Fibroblast of mammary gland (primary cell): Measurements from ENCODE around the gene MIPEP.
A peak's percentile ranks its signal among the peaks of the same experiment; 100 is the strongest.

Source experiments
- DNase-seq: peaks from one replicate; pipeline ENCODE4 v3.0.0-alpha.2; 2010; ENCODE audit warnings: low read depth
- H3K4me3 ChIP-seq: 2 replicates; pipeline ENCODE4 v1.5.1; 2011; ENCODE audit warnings: low read depth, mild to moderate bottlenecking, low read length, moderate library complexity; ENCODE audit not compliant: control insufficient read depth
- TF ChIP-seq, protein P1 (sequence below): conservative IDR thresholded peaks from 2 replicates; pipeline ENCODE4 v1.5.1; 2011; ENCODE audit warnings: low read depth, low read length, inconsistent platforms; ENCODE audit not compliant: control insufficient read depth, insufficient read depth

MIPEP gene

DNA sequence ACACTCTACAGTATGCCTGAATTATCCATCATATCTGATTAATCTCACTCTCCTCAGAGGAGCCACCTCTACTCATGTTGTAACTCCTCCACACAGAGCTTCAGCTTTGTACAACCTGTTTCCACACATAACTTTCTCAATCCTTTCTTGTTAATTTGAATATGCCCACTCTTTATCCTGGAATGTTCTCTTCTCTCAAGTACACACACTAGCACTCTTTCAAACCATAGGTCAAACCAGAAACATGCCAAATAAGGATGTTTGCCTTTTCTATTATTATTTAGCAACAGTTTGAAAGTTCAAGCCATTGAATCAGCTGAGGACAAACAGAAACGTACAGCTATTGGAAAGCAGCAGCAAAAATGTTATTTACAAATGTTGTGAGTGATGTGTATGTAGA lies 110.3 kb downstream of the MIPEP start:
- TF ChIP-seq, protein P1, sequence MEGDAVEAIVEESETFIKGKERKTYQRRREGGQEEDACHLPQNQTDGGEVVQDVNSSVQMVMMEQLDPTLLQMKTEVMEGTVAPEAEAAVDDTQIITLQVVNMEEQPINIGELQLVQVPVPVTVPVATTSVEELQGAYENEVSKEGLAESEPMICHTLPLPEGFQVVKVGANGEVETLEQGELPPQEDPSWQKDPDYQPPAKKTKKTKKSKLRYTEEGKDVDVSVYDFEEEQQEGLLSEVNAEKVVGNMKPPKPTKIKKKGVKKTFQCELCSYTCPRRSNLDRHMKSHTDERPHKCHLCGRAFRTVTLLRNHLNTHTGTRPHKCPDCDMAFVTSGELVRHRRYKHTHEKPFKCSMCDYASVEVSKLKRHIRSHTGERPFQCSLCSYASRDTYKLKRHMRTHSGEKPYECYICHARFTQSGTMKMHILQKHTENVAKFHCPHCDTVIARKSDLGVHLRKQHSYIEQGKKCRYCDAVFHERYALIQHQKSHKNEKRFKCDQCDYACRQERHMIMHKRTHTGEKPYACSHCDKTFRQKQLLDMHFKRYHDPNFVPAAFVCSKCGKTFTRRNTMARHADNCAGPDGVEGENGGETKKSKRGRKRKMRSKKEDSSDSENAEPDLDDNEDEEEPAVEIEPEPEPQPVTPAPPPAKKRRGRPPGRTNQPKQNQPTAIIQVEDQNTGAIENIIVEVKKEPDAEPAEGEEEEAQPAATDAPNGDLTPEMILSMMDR: no peak
- H3K4me3 ChIP-seq: no peak overlapping the region
- DNase-seq: peak; percentile 75

DNA sequence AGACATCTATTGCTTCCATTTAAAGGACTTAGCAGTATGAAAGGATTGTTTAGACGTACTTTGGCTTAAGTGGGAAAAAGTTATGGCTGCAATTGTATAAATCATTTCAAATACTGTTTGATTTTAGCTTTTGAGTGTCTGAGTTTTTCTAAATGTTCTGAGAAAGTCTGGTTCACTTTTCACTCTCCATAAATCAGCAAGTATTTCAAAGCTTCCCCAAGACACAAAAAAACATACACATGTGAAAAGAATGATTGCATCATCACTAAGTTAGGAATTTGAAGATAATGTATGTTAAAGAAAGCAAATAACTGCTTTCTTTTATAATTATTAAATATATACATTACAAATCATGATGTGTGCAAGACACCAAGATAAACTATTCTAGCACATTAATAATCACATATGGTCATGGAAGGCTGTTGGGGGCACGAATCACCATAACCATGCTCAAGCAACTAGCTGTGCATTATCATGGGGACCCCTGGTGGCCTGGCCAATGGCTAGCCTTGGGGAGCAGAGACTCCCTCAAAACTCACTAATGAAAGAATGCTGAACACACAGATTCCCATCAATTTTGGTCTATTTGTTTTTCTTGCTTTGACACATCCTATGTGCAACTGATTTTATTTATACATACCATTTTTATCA lies 111.1 kb downstream of the MIPEP start:
- peak; percentile 24 for DNase-seq
- TF ChIP-seq, protein P1: peak; percentile 37
- no peak overlapping the region for H3K4me3 ChIP-seq

DNA sequence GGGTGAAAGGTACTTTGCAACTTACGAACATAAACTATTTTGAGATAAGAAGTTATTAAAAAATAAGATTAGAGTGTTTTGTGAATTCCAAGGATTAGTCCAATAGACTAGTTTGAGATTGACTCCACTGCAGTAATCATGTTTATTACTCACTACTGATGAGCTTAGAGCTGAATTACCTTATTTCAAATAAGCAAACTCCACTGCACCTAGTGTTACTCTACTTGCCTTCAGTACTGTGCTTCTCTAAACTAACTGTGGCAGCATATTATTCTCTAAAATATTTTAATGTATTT lies 111.7 kb downstream of the MIPEP start:
- no peak for DNase-seq
- no peak overlapping the region for H3K4me3 ChIP-seq
- TF ChIP-seq, protein P1: no peak

DNA sequence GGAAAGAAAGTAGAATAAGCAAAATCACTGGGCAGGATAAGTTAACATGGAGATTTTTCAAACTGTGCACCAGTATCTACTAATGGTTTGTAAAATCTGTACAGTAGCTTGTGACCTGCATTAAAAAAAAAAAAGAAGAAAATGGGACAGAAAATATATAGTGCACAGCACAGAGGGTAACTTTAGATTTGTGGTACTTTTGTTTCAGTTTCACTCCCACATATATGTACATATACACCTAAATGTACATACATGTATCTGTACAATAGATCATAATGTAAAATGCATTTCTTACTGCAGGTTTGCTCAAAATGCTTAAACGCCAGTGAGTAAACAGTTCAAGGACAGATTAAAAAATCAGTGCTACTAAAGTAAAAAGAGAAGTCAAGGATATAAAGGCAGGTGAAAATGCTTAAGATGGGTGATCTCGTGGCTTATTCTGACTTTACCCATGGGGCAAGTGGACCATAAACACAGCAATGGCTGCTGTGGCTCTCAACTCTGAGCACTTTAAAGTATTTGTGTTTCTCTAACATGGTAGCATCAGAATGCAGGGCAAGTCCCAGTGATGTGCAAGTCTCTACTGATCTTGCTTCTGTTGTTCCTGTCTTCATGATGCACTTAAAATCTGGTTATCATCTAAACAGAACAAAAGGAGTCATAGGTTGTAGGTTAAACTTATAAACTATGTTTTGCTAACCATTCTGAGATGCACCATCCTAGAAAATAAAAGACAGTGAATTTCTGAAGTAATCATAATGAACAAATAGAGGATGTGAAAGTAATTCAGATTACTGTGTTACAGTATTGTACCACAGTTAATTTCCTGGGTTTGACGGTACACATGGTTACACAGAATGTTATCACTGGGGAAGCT lies 112.3 kb downstream of the MIPEP start:
- TF ChIP-seq, protein P1: no peak
- no peak overlapping the region for H3K4me3 ChIP-seq
- DNase-seq: no peak

DNA sequence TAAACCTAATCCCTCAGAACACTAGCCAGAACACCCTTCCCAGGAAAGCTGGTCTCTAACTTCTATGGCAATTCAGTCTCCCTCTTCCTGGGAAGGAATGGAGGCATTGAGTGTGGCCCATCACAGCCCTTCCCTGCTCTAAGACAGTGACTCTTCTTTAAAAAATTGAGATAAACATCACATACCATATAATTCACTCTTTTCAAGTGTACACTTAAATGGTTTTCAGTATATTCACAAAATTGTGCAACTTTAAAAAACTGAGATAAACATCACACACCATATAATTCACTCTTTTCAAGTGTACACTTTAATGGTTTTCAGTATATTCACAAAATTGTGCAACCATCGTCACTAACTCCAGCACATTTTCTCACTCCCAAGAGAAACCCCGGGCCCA lies 116.5 kb downstream of the MIPEP start:
- no peak for DNase-seq
- TF ChIP-seq, protein P1: no peak
- no peak overlapping the region for H3K4me3 ChIP-seq

DNA sequence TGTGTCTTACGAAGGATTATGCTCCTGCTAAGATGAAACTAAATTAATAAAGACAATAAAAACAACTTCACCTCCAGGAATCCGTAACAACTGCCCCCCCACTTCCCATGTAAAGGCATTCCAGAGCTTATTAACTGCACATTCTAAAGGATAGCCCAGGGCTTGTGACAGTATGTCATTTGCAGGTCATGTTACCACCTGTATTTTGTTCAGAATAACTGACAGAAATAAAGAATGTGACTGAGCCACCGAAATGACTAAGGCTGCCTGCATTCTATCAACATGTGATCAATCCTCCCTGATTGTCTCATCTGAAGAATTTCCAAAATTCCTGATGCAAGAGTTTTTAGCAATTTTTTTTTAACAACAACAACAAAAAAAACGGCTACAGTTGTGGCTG lies 117.2 kb downstream of the MIPEP start:
- TF ChIP-seq, protein P1: no peak
- peak; percentile 52 for DNase-seq

DNA sequence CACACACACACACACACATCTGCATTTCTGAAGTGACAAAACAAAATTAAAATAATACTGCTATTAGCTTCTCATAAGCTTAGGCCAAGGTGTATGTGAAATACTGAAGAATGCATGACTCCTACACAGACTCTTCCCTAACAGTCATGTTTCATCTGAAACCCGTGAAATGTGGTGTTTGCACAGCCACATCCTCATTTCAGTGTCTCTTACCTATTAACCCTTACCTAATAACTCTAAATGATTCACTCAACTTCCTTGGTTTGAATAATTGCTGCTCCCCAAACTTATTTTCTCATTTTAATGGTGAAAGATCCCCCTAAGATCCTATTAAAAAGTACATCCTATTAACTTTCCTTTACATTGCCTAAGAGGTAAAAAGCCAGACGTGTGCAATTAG lies 117.6 kb downstream of the MIPEP start:
- no peak for DNase-seq
- no peak overlapping the region for H3K4me3 ChIP-seq
- TF ChIP-seq, protein P1: no peak

More for the DNA sequence above, 117.2 kb downstream of the MIPEP start:
- no peak overlapping the region for H3K4me3 ChIP-seq
